Measurements from ENCODE around the gene SMAD5. TPM values are rescaled to one million over a fixed set of nuclear protein-coding genes. Genes with fewer than 3 reads are reported as not detected.

The SMAD5 gene
- total and polyA plus RNA-seq, 2 of the 13 experiments (the other 11 are each of a cell fraction or from before 2014, with no cell fraction given), result 27.2 to 48.5 TPM

- TF ChIP-seq CEBPZ (IDR thresholded peaks at IDR 0.05; ENCODE audit: low read length) (no peak), MXD3 (CRISPR knock-in tag; IDR thresholded peaks at IDR 0.05) (peak; percentile 61; the same call in 1 of the 2 replicates), KDM2A (CRISPR knock-in tag; IDR thresholded peaks at IDR 0.05; ENCODE audit: borderline replicate concordance, low read depth) (peak; percentile 77), HNRNPL (IDR thresholded peaks at IDR 0.05; ENCODE audit: low read depth, low read length) (no peak), ZBTB38 (CRISPR knock-in tag; IDR thresholded peaks at IDR 0.05) (no peak), KMT2A (CRISPR knock-in tag; IDR thresholded peaks at IDR 0.05) (0 out of 2 replicates have a peak, but pooled peaks have one; percentile 13), ZGPAT (CRISPR knock-in tag; IDR thresholded peaks at IDR 0.05) (peak; percentile 43; the same call in 1 of the 2 replicates), ZHX2 (IDR thresholded peaks at IDR 0.05; ENCODE audit: low read depth) (0 out of 2 replicates have a peak, but pooled peaks have one; percentile 19), ZHX2 (CRISPR knock-in tag; IDR thresholded peaks at IDR 0.05; ENCODE audit: borderline replicate concordance) (no peak), REPIN1 (CRISPR knock-in tag; IDR thresholded peaks at IDR 0.05; ENCODE audit: borderline replicate concordance, low read depth) (0 out of 2 replicates have a peak, but pooled peaks have one; percentile 61), ZNF143 (CRISPR knock-in tag; IDR thresholded peaks at IDR 0.05) (no peak), ZNF768 (CRISPR knock-in tag; IDR thresholded peaks at IDR 0.05) (no peak), ZNF20 (CRISPR knock-in tag; IDR thresholded peaks at IDR 0.05) (no peak), IKZF4 (CRISPR knock-in tag; IDR thresholded peaks at IDR 0.05; ENCODE audit: borderline replicate concordance, low read depth, not compliant biosample characterization) (no peak), ZFP91 (CRISPR knock-in tag; IDR thresholded peaks at IDR 0.05; ENCODE audit: borderline replicate concordance) (peak; percentile 43; the same call in 1 of the 2 replicates)
These were observed 60.1 kb downstream of the SMAD5 start, which contains the start of gene SMIM32 (continued) for GRCh38 chr5:136192526-136193321.

All from HepG2 (cell line).